ENCODE data around the gene CD248. TPM values are rescaled to one million over a fixed set of nuclear protein-coding genes. Genes with fewer than 3 reads are reported as not detected.
"Not testable (repeated sequence)": the region's sequence is repeated elsewhere in the genome, so short reads cannot be mapped to it uniquely, and the experiment has no call there.

CD248 gene
- total and polyA plus RNA-seq, 2 experiments from 2014 or later, result 2.4 to 3.8 TPM

- peaks cover 42% of the 10 kb centered on the region for H3K36me3 Mint-ChIP-seq (ENCODE audit: low read depth)
- Histone ChIP-seq H3K4me2 (no peak overlapping the region), H3K27me3 (ENCODE audit: insufficient read depth) (no peaks in the 10 kb centered on the region), H3K9me2 (ENCODE audit: insufficient read depth) (no peaks in the 10 kb centered on the region), H4K20me1 (replicated peaks; ENCODE audit: insufficient read depth) (peaks cover 8% of the 10 kb centered on the region), H3K4me1 (ENCODE audit: insufficient read depth) (peaks cover 6% of the 10 kb centered on the region; the same call in 1 of the 2 replicates), H3K36me3 (ENCODE audit: insufficient read depth) (peaks cover 8% of the 10 kb centered on the region; the same call in 1 of the 2 replicates), H2AFZ (no peak overlapping the region), H3K27ac (ENCODE audit: low read depth) (peak overlapping the region; percentile 74), H3K4me3 (no peak overlapping the region), H3K79me2 (replicated peaks; ENCODE audit: insufficient read depth) (no peaks in the 10 kb centered on the region), H3F3A (replicated peaks; ENCODE audit: low read depth) (peaks cover 38% of the 10 kb centered on the region; the same call in 1 of the 2 replicates)
- H3K4me3 Mint-ChIP-seq, result no peak overlapping the region
- H3K27me3 Mint-ChIP-seq (ENCODE audit: insufficient read depth, low read depth, poor library complexity), result peaks cover 27% of the 10 kb centered on the region
- ATAC-seq (no peak), DNase-seq (ENCODE audit: low spot score) (no peak)
- H3K9me3 Mint-ChIP-seq, result no peaks in the 10 kb centered on the region; the same call in 2 of the 3 replicates
- no peak overlapping the region; the same call in 1 of the 2 replicates for H3K27ac Mint-ChIP-seq
- no peak for TF ChIP-seq CTCF (conservative IDR thresholded peaks at IDR 0.05; ENCODE audit: low read depth in 2 of 2)
- TF ChIP-seq EZH2phosphoT487 (IDR thresholded peaks at IDR 0.05; ENCODE audit: unreplicated experiment), result no peak
- H3K4me1 Mint-ChIP-seq, result peaks cover 7% of the 10 kb centered on the region
Observed at GRCh38 chr11:66360406-66361073, 43.7 kb upstream of the CD248 start.

- DNase-seq (ENCODE audit: low spot score), result peak; percentile 57
- Histone ChIP-seq H3F3A (replicated peaks; ENCODE audit: low read depth) (peaks cover 31% of the 10 kb centered on the region; the same call in 1 of the 2 replicates), H3K4me3 (no peak overlapping the region), H3K27me3 (ENCODE audit: insufficient read depth) (no peaks in the 10 kb centered on the region), H3K27ac (ENCODE audit: low read depth) (peak overlapping the region; percentile 57; the same call in 1 of the 2 replicates), H3K4me2 (no peak overlapping the region), H2AFZ (no peak overlapping the region), H3K4me1 (ENCODE audit: insufficient read depth) (peaks cover 6% of the 10 kb centered on the region; the same call in 1 of the 2 replicates), H3K9me2 (ENCODE audit: insufficient read depth) (no peaks in the 10 kb centered on the region), H4K20me1 (replicated peaks; ENCODE audit: insufficient read depth) (peaks cover 8% of the 10 kb centered on the region), H3K36me3 (ENCODE audit: insufficient read depth) (peaks cover 5% of the 10 kb centered on the region; the same call in 1 of the 2 replicates), H3K79me2 (replicated peaks; ENCODE audit: insufficient read depth) (no peaks in the 10 kb centered on the region)
- peak; percentile 61 for ATAC-seq
- Mint-ChIP-seq H3K36me3 (ENCODE audit: low read depth) (peaks cover 34% of the 10 kb centered on the region), H3K4me1 (peaks cover 7% of the 10 kb centered on the region), H3K27ac (peak overlapping the region; percentile 83; the same call in 1 of the 2 replicates), H3K4me3 (no peak overlapping the region), H3K9me3 (no peaks in the 10 kb centered on the region; the same call in 2 of the 3 replicates), H3K27me3 (ENCODE audit: insufficient read depth, low read depth, poor library complexity) (peaks cover 22% of the 10 kb centered on the region)
- TF ChIP-seq POLR2AphosphoS5 (IDR thresholded peaks at IDR 0.05; ENCODE audit: low read depth), result peak; percentile 35; the same call in 1 of the 2 replicates
- no peak for TF ChIP-seq STAT1 (IDR thresholded peaks at IDR 0.05; ENCODE audit: unreplicated experiment)
- TF ChIP-seq CREB1 (CRISPR knock-in tag; IDR thresholded peaks at IDR 0.05; ENCODE audit: low read depth), result 0 out of 2 replicates have a peak, but pooled peaks have one; percentile 4
Observed at GRCh38 chr11:66359662-66360087, 42.8 kb upstream of the CD248 start.

- not testable (repeated sequence) for H3K27ac Mint-ChIP-seq; H3K9me3 Mint-ChIP-seq; ATAC-seq; H3K27me3 ChIP-seq (ENCODE audit: insufficient read depth); H3K9me2 ChIP-seq (ENCODE audit: insufficient read depth); H2AFZ ChIP-seq; H3K27ac ChIP-seq (ENCODE audit: low read depth); H3K36me3 ChIP-seq (ENCODE audit: insufficient read depth); DNase-seq (ENCODE audit: low spot score); H3K4me3 ChIP-seq; H3K79me2 ChIP-seq (replicated peaks; ENCODE audit: insufficient read depth); H3K4me2 ChIP-seq; H4K20me1 ChIP-seq (replicated peaks; ENCODE audit: insufficient read depth); H3K4me1 ChIP-seq (ENCODE audit: insufficient read depth); H3K4me3 Mint-ChIP-seq
- H3F3A ChIP-seq (replicated peaks; ENCODE audit: low read depth), result peaks cover 14% of the 10 kb centered on the region
- Mint-ChIP-seq H3K27me3 (ENCODE audit: insufficient read depth, low read depth, poor library complexity) (peaks cover 18% of the 10 kb centered on the region), H3K4me1 (peaks cover 11% of the 10 kb centered on the region), H3K36me3 (ENCODE audit: low read depth) (peaks cover 13% of the 10 kb centered on the region)
Observed at GRCh38 chr11:66350560-66351235, 33.9 kb upstream of the CD248 start.
